HCT116 (cell line): ENCODE measurements around the gene PRKN. TPM values are rescaled to one million over a fixed set of nuclear protein-coding genes. Genes with fewer than 3 reads are reported as not detected.
"Not testable (repeated sequence)": the region's sequence is repeated elsewhere in the genome, so short reads cannot be mapped to it uniquely, and the experiment has no call there.

Experiments
- ATAC-seq: fragments of 200-7000 bp; cut with Tn5 transposase; 2 replicates; pipeline ENCODE4 v1.9.1; 2020; ENCODE audit warnings: mild to moderate bottlenecking, moderate library complexity
- BruUV-seq: library from RNA; stranded (reverse); fragments of 400-500 nt; replicated peaks from 2 replicates; lab custom pipeline; 2021; lab: Mats Ljungman, UMichigan
- CTCF ChIA-PET: fragments of 300-600 bp; sonication (Branson Sonifier 250); formaldehyde crosslinking; loops from one replicate; lab custom pipeline; 2021; ENCODE audit warnings: antibody characterized with exemption; lab: Charles Lee
- POLR2A ChIA-PET: fragments of 300-600, 350-600 bp; sonication (Branson Sonifier 250); formaldehyde crosslinking; loops from one replicate; lab custom pipeline; 2021; ENCODE audit warnings: antibody characterized with exemption; lab: Charles Lee
- RAD21 ChIA-PET, 2 experiments: fragments of 300-600 bp; sonication (Branson Sonifier 250); formaldehyde crosslinking; loops; one replicate each; lab custom pipeline; 2023; ENCODE audit warnings: low total read pairs in 2 of 2; ENCODE audit not compliant: uncharacterized antibody in 2 of 2, unreplicated experiment in 2 of 2, low non-redundant PET in 1 of 2; lab: Charles Lee
- DNase-seq: peaks from one replicate; pipeline ENCODE4 v3.0.0-alpha.2; 2010; ENCODE audit warnings: low read depth, low spot score
- H2AFZ ChIP-seq: fragments of 200-600 bp; shearing (Covaris generic), sonication (generic); 2 replicates; pipeline ENCODE4 v1.6.1; 2017; ENCODE audit warnings: low read depth, mixed run types, mixed read lengths, antibody characterized with exemption, low read length; ENCODE audit not compliant: poor library complexity, severe bottlenecking
- H3K27ac ChIP-seq: 2 replicates; pipeline ENCODE4 v1.5.1; 2012; ENCODE audit warnings: low read depth, low read length
- H3K27me3 ChIP-seq: fragments of 200-600 bp; sonication (generic); 2 replicates; pipeline ENCODE4 v1.6.1; 2016; ENCODE audit warnings: mixed run types, low read length, mixed read lengths; ENCODE audit not compliant: insufficient read depth
- H3K36me3 ChIP-seq, 2 experiments: fragments of 200-500 bp in 1 of 2; fragments of 200-600 bp in 1 of 2; sonication (Bioruptor generic) in 1 of 2; sonication (generic) in 1 of 2; 2 replicates each; pipeline versions ENCODE4 v1.5.1 to v1.6.1; 2014 to 2016; ENCODE audit warnings: low read length in 2 of 2, inconsistent platforms in 1 of 2, mixed read lengths in 1 of 2, mixed run types in 1 of 2; ENCODE audit not compliant: insufficient read depth in 2 of 2, control insufficient read depth in 1 of 2
- H3K4me1 ChIP-seq, 2 experiments: fragments of 200-600 bp in 1 of 2; sonication (generic) in 1 of 2; 2 replicates each; pipeline versions ENCODE4 v1.5.1 to v1.6.1; 2012 to 2017; ENCODE audit warnings: low read length in 2 of 2, inconsistent platforms in 1 of 2, mild to moderate bottlenecking in 1 of 2, mixed read lengths in 1 of 2, mixed run types in 1 of 2, moderate library complexity in 1 of 2; ENCODE audit not compliant: insufficient read depth in 2 of 2, control insufficient read depth in 1 of 2
- H3K4me2 ChIP-seq: fragments of 200-600 bp; sonication (generic); 2 replicates; pipeline ENCODE4 v1.6.1; 2017; ENCODE audit warnings: mixed run types, low read length, mixed read lengths
- H3K4me3 ChIP-seq, 2 experiments: fragments of 200-600 bp in 1 of 2; sonication (generic) in 1 of 2; replicated peaks in 1 of 2; 2 replicates each; pipeline ENCODE4 v1.5.1; 2011 to 2016; ENCODE audit warnings: low read length in 2 of 2, control low read depth in 1 of 2, low read depth in 1 of 2, mild to moderate bottlenecking in 1 of 2, mixed read lengths in 1 of 2, mixed run types in 1 of 2
- H3K79me2 ChIP-seq: fragments of 200-600 bp; sonication (generic); 2 replicates; pipeline ENCODE4 v1.6.1; 2017; ENCODE audit warnings: mild to moderate bottlenecking, mixed run types, low read length, moderate library complexity, mixed read lengths; ENCODE audit not compliant: insufficient read depth
- H3K9ac ChIP-seq: fragments of 200-600 bp; sonication (generic); 2 replicates; pipeline ENCODE4 v1.6.1; 2016; ENCODE audit warnings: low read length, mixed read lengths
- H3K9me2 ChIP-seq: fragments of 200-600 bp; sonication (generic), shearing (Covaris generic); 2 replicates; pipeline ENCODE4 v1.6.1; 2017; ENCODE audit warnings: mixed run types, mild to moderate bottlenecking, moderate library complexity; ENCODE audit not compliant: insufficient read depth
- H3K9me3 ChIP-seq, 2 experiments: fragments of 200-500 bp in 1 of 2; fragments of 200-600 bp in 1 of 2; sonication (Bioruptor generic) in 1 of 2; sonication (generic) in 1 of 2; 2 replicates each; pipeline ENCODE4 v1.6.1; 2014 to 2017; ENCODE audit warnings: low read length in 2 of 2, mixed read lengths in 2 of 2, inconsistent platforms in 1 of 2, low read depth in 1 of 2, mild to moderate bottlenecking in 1 of 2, mixed run types in 1 of 2, moderate library complexity in 1 of 2; ENCODE audit not compliant: control insufficient read depth in 1 of 2, insufficient read depth in 1 of 2
- H4K20me1 ChIP-seq: fragments of 200-600 bp; sonication (generic), shearing (Covaris generic); 2 replicates; pipeline ENCODE4 v1.6.1; 2017; ENCODE audit warnings: mixed run types, mild to moderate bottlenecking, moderate library complexity; ENCODE audit not compliant: insufficient read depth
- EGR1 ChIP-seq: IDR thresholded peaks from 2 replicates; pipeline ENCODE4 v1.6.1; 2012; ENCODE audit warnings: low read depth
- EZH2 ChIP-seq: fragments of 200-600 bp; sonication (generic); IDR thresholded peaks from 2 replicates; pipeline ENCODE4 v1.6.1; 2017; ENCODE audit warnings: antibody characterized with exemption, mixed run types
- FOSL1 ChIP-seq: IDR thresholded peaks from 2 replicates; pipeline ENCODE4 v1.6.1; 2012; ENCODE audit warnings: low read depth
- JUND ChIP-seq: IDR thresholded peaks from 2 replicates; pipeline ENCODE4 v1.6.1; 2012
- POLR2AphosphoS5 ChIP-seq: IDR thresholded peaks from 2 replicates; pipeline ENCODE4 v1.6.1; 2011; ENCODE audit warnings: mild to moderate bottlenecking, low read depth, low read length, moderate library complexity
- SIN3A ChIP-seq: IDR thresholded peaks from 2 replicates; pipeline ENCODE4 v1.6.1; 2012; ENCODE audit warnings: low read depth
- SRF ChIP-seq: IDR thresholded peaks from 2 replicates; pipeline ENCODE4 v1.6.1; 2012; ENCODE audit warnings: low read depth
- YY1 ChIP-seq: IDR thresholded peaks from 2 replicates; pipeline ENCODE4 v1.6.1; 2011; ENCODE audit warnings: low read length, low read depth, moderate library complexity, mild to moderate bottlenecking; ENCODE audit not compliant: insufficient replicate concordance; ENCODE audit errors: extremely low read depth
- ZBTB33 ChIP-seq: IDR thresholded peaks from 2 replicates; pipeline ENCODE4 v1.6.1; 2011; ENCODE audit warnings: mild to moderate bottlenecking, low read length, moderate library complexity; ENCODE audit not compliant: insufficient replicate concordance; ENCODE audit errors: extremely low read depth
- intact Hi-C: fragments of 100-400 bp; cut with micrococcal nuclease; formaldehyde crosslinking; loops from 2 replicates; pipeline ENCODE4 v1.10.0; 2022
- total RNA-seq: library from RNA; stranded (reverse); gene quantifications from one replicate; pipeline ENCODE4 v1.2.1, GENCODE V29; 2021; ENCODE audit not compliant: unreplicated experiment

The PRKN gene
- total RNA-seq, 1 experiment from 2014 or later = 2.6 TPM

- ATAC-seq (no peak), DNase-seq (no peak)
- H3K27ac ChIP-seq = no peak overlapping the region
- no peaks in the 10 kb centered on the region for H3K27me3 ChIP-seq
- H3K9me3 ChIP-seq = no peaks in the 10 kb centered on the region
- H3K4me3 ChIP-seq = no peak overlapping the region
- H3K9me2 ChIP-seq = no peaks in the 10 kb centered on the region
- intact Hi-C loops = no loop called here
- CTCF ChIA-PET = no interaction called here
- TF ChIP-seq POLR2AphosphoS5 = no peak
- no peak for TF ChIP-seq FOSL1
- TF ChIP-seq ZBTB33 = no peak
- TF ChIP-seq YY1 = no peak
- TF ChIP-seq EGR1 = no peak
- TF ChIP-seq SRF = no peak
- TF ChIP-seq SIN3A = no peak
- no peak for TF ChIP-seq JUND
- no peak for TF ChIP-seq EZH2
- H4K20me1 ChIP-seq = no peaks in the 10 kb centered on the region
- no peak overlapping the region for H2AFZ ChIP-seq
- H3K4me1 ChIP-seq = no peaks in the 10 kb centered on the region
- no peaks in the 10 kb centered on the region for H3K36me3 ChIP-seq
- POLR2A ChIA-PET = no interaction called here
- no peak overlapping the region for H3K4me2 ChIP-seq
- BruUV-seq = no TSS peak
- H3K9ac ChIP-seq = no peak overlapping the region
- no peaks in the 10 kb centered on the region for H3K79me2 ChIP-seq
- RAD21 ChIA-PET = no interaction called here
Observed at GRCh38 chr6:162532283-162533008, 195.1 kb downstream of the PRKN start.

- H3K4me2 ChIP-seq, H2AFZ ChIP-seq, H3K27me3 ChIP-seq, CTCF ChIA-PET, H3K9ac ChIP-seq, H3K36me3 ChIP-seq, H3K4me1 ChIP-seq, RAD21 ChIA-PET, intact Hi-C loops, H3K79me2 ChIP-seq, H3K27ac ChIP-seq, POLR2A ChIA-PET, BruUV-seq, DNase-seq, H3K9me2 ChIP-seq, H4K20me1 ChIP-seq, H3K9me3 ChIP-seq, H3K4me3 ChIP-seq, ATAC-seq: not testable (repeated sequence)
Observed at GRCh38 chr6:162531391-162531790, 196.2 kb downstream of the PRKN start.
